GM12864 (cell line): Measurements from ENCODE around the gene CLTC.

Experiments
- DNase-seq: peaks from one replicate; pipeline ENCODE4 v3.0.0-alpha.2; 2011; ENCODE audit warnings: low read depth
- H3K4me3 ChIP-seq: 2 replicates; pipeline ENCODE4 v1.5.1; 2011; ENCODE audit warnings: mild to moderate bottlenecking, low read depth, low read length, control low read depth
- TF ChIP-seq, protein P1 (sequence below): IDR thresholded peaks from 2 replicates; pipeline ENCODE4 v1.5.1; 2011; ENCODE audit warnings: low read depth, mild to moderate bottlenecking, moderate library complexity, low read length, control low read depth, inconsistent platforms; ENCODE audit errors: missing control alignments

Gene CLTC

DNA sequence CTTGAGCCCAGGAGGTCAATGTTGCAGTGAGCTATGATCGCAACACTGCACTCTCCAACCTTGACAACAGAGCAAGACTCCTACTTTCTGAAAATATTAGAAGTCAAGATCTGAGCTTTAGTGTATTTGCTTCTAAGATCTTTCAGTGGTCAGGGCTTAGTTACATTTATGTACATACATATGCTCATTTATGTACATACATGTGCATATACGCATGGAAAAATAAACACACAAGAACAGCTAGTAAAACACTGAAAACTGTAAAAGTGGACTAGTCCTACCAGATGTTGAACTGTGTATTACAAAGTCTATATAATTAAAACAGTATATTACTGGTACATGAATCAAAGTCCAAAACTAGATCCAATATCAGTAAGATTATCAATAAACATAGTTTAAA is 59.2 kb downstream of the CLTC start:
- DNase-seq: no peak
- H3K4me3 ChIP-seq: no peak overlapping the region
- TF ChIP-seq, protein P1, sequence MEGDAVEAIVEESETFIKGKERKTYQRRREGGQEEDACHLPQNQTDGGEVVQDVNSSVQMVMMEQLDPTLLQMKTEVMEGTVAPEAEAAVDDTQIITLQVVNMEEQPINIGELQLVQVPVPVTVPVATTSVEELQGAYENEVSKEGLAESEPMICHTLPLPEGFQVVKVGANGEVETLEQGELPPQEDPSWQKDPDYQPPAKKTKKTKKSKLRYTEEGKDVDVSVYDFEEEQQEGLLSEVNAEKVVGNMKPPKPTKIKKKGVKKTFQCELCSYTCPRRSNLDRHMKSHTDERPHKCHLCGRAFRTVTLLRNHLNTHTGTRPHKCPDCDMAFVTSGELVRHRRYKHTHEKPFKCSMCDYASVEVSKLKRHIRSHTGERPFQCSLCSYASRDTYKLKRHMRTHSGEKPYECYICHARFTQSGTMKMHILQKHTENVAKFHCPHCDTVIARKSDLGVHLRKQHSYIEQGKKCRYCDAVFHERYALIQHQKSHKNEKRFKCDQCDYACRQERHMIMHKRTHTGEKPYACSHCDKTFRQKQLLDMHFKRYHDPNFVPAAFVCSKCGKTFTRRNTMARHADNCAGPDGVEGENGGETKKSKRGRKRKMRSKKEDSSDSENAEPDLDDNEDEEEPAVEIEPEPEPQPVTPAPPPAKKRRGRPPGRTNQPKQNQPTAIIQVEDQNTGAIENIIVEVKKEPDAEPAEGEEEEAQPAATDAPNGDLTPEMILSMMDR: no peak

GRCh38 chr17:59680314-59680713 is 60.6 kb downstream of the CLTC start:
- DNase-seq: no peak
- no peak overlapping the region for H3K4me3 ChIP-seq
- TF ChIP-seq, protein P1: no peak

DNA sequence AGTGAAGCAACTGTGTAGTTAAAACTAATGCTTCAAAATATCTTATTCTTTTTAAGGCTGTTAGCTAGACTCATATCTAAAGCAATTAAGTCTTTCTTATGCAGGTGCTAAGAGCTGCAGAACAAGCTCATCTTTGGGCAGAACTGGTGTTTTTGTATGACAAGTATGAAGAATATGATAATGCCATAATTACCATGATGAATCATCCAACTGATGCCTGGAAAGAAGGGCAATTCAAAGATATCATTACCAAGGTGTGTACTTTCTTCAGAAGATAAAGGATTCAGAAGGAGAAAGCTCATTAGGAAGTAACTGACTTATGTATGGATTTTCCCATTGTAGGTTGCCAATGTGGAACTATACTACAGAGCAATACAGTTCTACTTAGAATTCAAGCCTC is 63.6 kb downstream of the CLTC start:
- TF ChIP-seq, protein P1: no peak
- H3K4me3 ChIP-seq: no peak overlapping the region
- DNase-seq: no peak

DNA sequence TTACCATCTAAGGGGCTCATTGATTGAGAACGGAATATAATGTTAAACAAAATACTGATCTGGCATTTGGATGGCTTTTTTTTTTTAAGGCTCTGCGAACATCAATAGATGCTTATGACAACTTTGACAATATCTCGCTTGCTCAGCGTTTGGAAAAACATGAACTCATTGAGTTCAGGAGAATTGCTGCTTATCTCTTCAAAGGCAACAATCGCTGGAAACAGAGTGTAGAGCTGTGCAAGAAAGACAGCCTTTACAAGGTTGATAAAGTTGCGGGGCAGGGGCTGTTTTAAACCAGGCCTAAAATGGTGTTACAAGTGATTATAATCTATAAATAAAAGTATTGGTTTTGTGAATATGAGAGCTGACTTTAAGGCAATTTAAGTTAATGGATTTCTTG is 65.3 kb downstream of the CLTC start:
- TF ChIP-seq, protein P1: no peak
- no peak for DNase-seq
- H3K4me3 ChIP-seq: no peak overlapping the region

DNA sequence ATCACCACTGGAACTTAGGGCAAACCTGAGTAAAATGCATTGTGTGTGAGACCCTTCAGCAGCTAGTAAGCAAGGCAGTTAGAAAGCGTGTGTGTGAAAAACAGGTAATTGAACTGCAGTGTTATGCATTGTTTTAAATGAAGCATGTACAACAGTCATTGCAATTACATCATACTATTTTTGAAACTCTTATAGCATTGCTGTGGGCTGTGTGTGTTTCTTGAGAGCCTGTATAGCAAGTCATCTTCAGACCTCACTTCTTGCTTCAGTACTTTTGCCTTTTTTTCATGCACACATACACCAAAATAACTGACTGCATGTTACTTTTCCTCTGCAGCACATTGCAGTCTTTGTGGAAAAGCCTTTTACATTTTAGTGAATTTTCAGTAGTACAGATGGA is 68.3 kb downstream of the CLTC start:
- TF ChIP-seq, protein P1: no peak
- no peak overlapping the region for H3K4me3 ChIP-seq
- no peak for DNase-seq

DNA sequence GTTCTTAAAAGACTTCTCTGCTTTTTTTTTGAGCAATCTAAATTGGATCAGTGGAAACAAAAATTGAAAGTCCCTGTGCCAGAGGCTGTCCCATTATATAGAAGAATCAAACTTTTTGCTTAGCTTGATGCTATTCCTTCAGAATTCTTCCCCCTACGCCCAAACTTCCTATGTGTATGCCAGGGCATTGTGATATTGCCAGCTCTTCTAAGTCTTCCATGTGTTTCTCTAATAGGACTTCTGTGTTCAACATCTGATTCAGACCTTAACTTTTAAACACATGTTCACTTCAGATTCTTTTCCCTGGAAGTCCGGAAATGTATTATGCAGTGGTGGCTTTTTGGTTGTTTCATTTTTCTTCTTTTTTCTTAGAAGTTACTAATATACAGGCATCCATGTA is 68.8 kb downstream of the CLTC start:
- H3K4me3 ChIP-seq: no peak overlapping the region
- no peak for DNase-seq
- TF ChIP-seq, protein P1: no peak

DNA sequence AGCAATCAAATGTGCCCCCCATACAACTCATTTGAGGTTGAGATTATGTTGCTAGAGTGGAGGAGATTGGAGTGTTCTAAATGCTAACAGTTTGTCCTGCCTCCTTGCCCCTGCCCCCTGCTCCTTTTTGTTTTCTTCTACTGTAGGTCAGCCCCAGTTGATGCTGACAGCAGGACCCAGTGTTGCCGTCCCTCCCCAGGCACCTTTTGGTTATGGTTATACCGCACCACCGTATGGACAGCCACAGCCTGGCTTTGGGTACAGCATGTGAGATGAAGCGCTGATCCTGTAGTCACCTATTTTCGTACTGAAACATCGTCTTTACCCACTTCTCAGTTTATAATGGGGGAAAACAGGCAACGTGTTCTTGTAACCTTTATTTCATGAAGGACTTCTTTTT is 73.9 kb downstream of the CLTC start:
- no peak overlapping the region for H3K4me3 ChIP-seq
- no peak for DNase-seq
- TF ChIP-seq, protein P1: no peak
